Neuronal stem cell (in vitro differentiated cells): ENCODE results near the gene DHX9. TPM values are rescaled to one million over a fixed set of nuclear protein-coding genes. Genes with fewer than 3 reads are reported as not detected.
A peak's percentile ranks its signal among the peaks of the same experiment; 100 is the strongest.

Experiments used
- DNase-seq: peaks from one replicate; pipeline ENCODE4 v3.0.0-alpha.2; 2013; ENCODE audit warnings: low spot score
- H2AFZ ChIP-seq: one replicate; pipeline ENCODE4 v1.6.1; 2013; ENCODE audit warnings: mild to moderate bottlenecking, low read length, inconsistent platforms
- H2AK5ac ChIP-seq: 2 replicates; pipeline ENCODE4 v1.6.1; 2013; ENCODE audit warnings: low read depth, mild to moderate bottlenecking, inconsistent platforms, low read length, moderate library complexity, mixed read lengths
- H2BK120ac ChIP-seq: 2 replicates; pipeline ENCODE4 v1.6.1; 2013; ENCODE audit warnings: low read depth, mild to moderate bottlenecking, inconsistent platforms, low read length, moderate library complexity, mixed read lengths
- H2BK12ac ChIP-seq: one replicate; pipeline ENCODE4 v1.6.1; 2013; ENCODE audit warnings: low read length, inconsistent platforms
- H2BK15ac ChIP-seq: 2 replicates; pipeline ENCODE4 v1.6.1; 2013; ENCODE audit warnings: mild to moderate bottlenecking, low read length, inconsistent platforms, mixed read lengths
- H2BK5ac ChIP-seq: one replicate; pipeline ENCODE4 v1.6.1; 2013; ENCODE audit warnings: inconsistent platforms, mild to moderate bottlenecking, low read length, moderate library complexity
- H3K14ac ChIP-seq: one replicate; pipeline ENCODE4 v1.6.1; 2013; ENCODE audit warnings: low read length, inconsistent platforms
- H3K18ac ChIP-seq: 2 replicates; pipeline ENCODE4 v1.6.1; 2013; ENCODE audit warnings: low read length, inconsistent platforms
- H3K23ac ChIP-seq: 2 replicates; pipeline ENCODE4 v1.6.1; 2013; ENCODE audit warnings: low read depth, mild to moderate bottlenecking, mixed read lengths, low read length, inconsistent platforms; ENCODE audit not compliant: poor library complexity
- H3K27ac ChIP-seq: replicated peaks from 3 replicates; pipeline ENCODE4 v1.5.1; 2013; ENCODE audit warnings: low read length, inconsistent platforms
- H3K27me3 ChIP-seq, 3 experiments: 2 replicates each; pipeline ENCODE4 v1.6.1; 2013; ENCODE audit warnings: low read length in 3 of 3, mild to moderate bottlenecking in 2 of 3, inconsistent platforms in 1 of 3, low read depth in 1 of 3, mixed read lengths in 1 of 3, moderate library complexity in 1 of 3; ENCODE audit not compliant: control insufficient read depth in 3 of 3, insufficient read depth in 3 of 3
- H3K36me3 ChIP-seq, 2 donors: replicated peaks in 1 of 2; 2 replicates each; pipeline ENCODE4 v1.6.1; 2013; ENCODE audit warnings: low read length in 2 of 2; ENCODE audit not compliant: control insufficient read depth in 2 of 2, insufficient read depth in 2 of 2
- H3K4ac ChIP-seq: 2 replicates; pipeline ENCODE4 v1.6.1; 2013; ENCODE audit warnings: inconsistent platforms, mild to moderate bottlenecking, low read length, moderate library complexity
- H3K4me1 ChIP-seq, 2 donors: 1 replicate in 1 of 2; 2 replicates in 1 of 2; pipeline ENCODE4 v1.6.1; 2013; ENCODE audit warnings: low read length in 2 of 2, low read depth in 1 of 2; ENCODE audit not compliant: control insufficient read depth in 2 of 2, insufficient read depth in 1 of 2
- H3K4me2 ChIP-seq: one replicate; pipeline ENCODE4 v1.6.1; 2013; ENCODE audit warnings: mild to moderate bottlenecking, low read length, inconsistent platforms; ENCODE audit not compliant: insufficient read depth, poor library complexity, severe bottlenecking
- H3K4me3 ChIP-seq, 2 donors: 2 replicates each; pipeline ENCODE4 v1.5.1; 2013; ENCODE audit warnings: low read length in 2 of 2, mild to moderate bottlenecking in 2 of 2, inconsistent platforms in 1 of 2, moderate library complexity in 1 of 2
- H3K79me1 ChIP-seq: one replicate; pipeline ENCODE4 v1.6.1; 2013; ENCODE audit warnings: low read depth, mild to moderate bottlenecking, inconsistent platforms, low read length, moderate library complexity
- H3K9ac ChIP-seq: one replicate; pipeline ENCODE4 v1.6.1; 2013; ENCODE audit warnings: mild to moderate bottlenecking, low read depth, low read length, inconsistent platforms; ENCODE audit not compliant: poor library complexity
- H3K9me3 ChIP-seq, 2 donors: replicated peaks in 1 of 2; 2 replicates each; pipeline versions ENCODE3 to v1.6.1; 2013; ENCODE audit warnings: low read length in 2 of 2, mild to moderate bottlenecking in 2 of 2, inconsistent platforms in 1 of 2, low read depth in 1 of 2, mixed read lengths in 1 of 2, moderate library complexity in 1 of 2; ENCODE audit not compliant: control insufficient read depth in 2 of 2, insufficient read depth in 1 of 2
- H4K8ac ChIP-seq: one replicate; pipeline ENCODE4 v1.6.1; 2013; ENCODE audit warnings: low read depth, mild to moderate bottlenecking, inconsistent platforms, low read length, moderate library complexity
- H4K91ac ChIP-seq: one replicate; pipeline ENCODE4 v1.6.1; 2013; ENCODE audit warnings: low read length, low read depth, mild to moderate bottlenecking, inconsistent platforms; ENCODE audit not compliant: poor library complexity
- WGBS, 2 donors: extraction: QIAGEN DNeasy Blood & Tissue Kit; methylation state at CpG; one replicate each; pipeline ENCODE4 v1.1.7; 2013; ENCODE audit warnings: missing lambda C conversion rate in 2 of 2, mixed read lengths in 1 of 2; ENCODE audit not compliant: insufficient read length in 2 of 2, insufficient replicate concordance in 1 of 2; ENCODE audit errors: extremely low coverage in 2 of 2; 5-methylcytosine and 5-hydroxymethylcytosine counted together
- polyA plus RNA-seq, 2 experiments: library from polyadenylated mRNA; stranded (reverse); fragments of 200-250 nt; gene quantifications; one replicate each; pipeline ENCODE4 v1.2.3, GENCODE V29; 2013

DHX9 gene
- polyA plus RNA-seq (2013, experiment 1 of 2) = 73.1 TPM
- polyA plus RNA-seq (2013, experiment 2 of 2) = 71.6 TPM

- peak within 1 kb of the TSS; percentile 84 to 96 for H3K4me3 ChIP-seq
- H4K91ac ChIP-seq = peak within 1 kb of the TSS; percentile 98
- H3K4ac ChIP-seq = peak within 1 kb of the TSS; percentile 96
- H3K18ac ChIP-seq = peak within 1 kb of the TSS; percentile 100
- H2AK5ac ChIP-seq = peak within 1 kb of the TSS; percentile 52
- peak within 1 kb of the TSS; percentile 99 for H2BK5ac ChIP-seq
- no peaks in the 10 kb centered on the region for H3K27me3 ChIP-seq
- no CpG with 5 or more reads among the region's 92 CpGs for WGBS, 2 donors
- H2BK12ac ChIP-seq = no peak within 1 kb of the TSS
- DNase-seq = peak; percentile 95
- peak within 1 kb of the TSS; percentile 83 for H2BK120ac ChIP-seq
- peak within 1 kb of the TSS; percentile 61 for H3K4me2 ChIP-seq
- peaks cover 0 to 13% of the 10 kb centered on the region in 2 donors for H3K9me3 ChIP-seq
- H3K36me3 ChIP-seq = peaks cover 8 to 41% of the 10 kb centered on the region in 2 donors
- H3K14ac ChIP-seq = peak within 1 kb of the TSS; percentile 95
- H2AFZ ChIP-seq = peak within 1 kb of the TSS; percentile 94
- H4K8ac ChIP-seq = no peak within 1 kb of the TSS
- peak within 1 kb of the TSS; percentile 100 for H3K23ac ChIP-seq
- peak within 1 kb of the TSS; percentile 100 for H3K9ac ChIP-seq
- peak within 1 kb of the TSS; percentile 98 for H3K27ac ChIP-seq
- H3K4me1 ChIP-seq = peaks cover 3 to 20% of the 10 kb centered on the region in 2 donors
- H3K79me1 ChIP-seq = peaks cover 4% of the 10 kb centered on the region
- peak within 1 kb of the TSS; percentile 64 for H2BK15ac ChIP-seq
Observed at GRCh38 chr1:182839209-182840066, at the start of gene DHX9. Gene DHX9 (plus strand): TSS chr1:182839347. CDS start chr1:182842567, 3,220 bp downstream.

GRCh38 chr1:182791281-182792179, 47.6 kb upstream of the DHX9 start:
- Histone ChIP-seq H3K27ac (no peak overlapping the region), H2BK120ac (no peak overlapping the region), H3K79me1 (no peaks in the 10 kb centered on the region), H3K27me3 (peaks cover 3 to 44% (median 17%) of the 10 kb centered on the region in 3 experiments), H2AFZ (no peak overlapping the region), H4K91ac (no peak overlapping the region), H3K18ac (no peak overlapping the region), H2BK15ac (no peak overlapping the region), H3K9ac (no peak overlapping the region), H3K4me1 (peaks cover 2% of the 10 kb centered on the region in 2 donors), H2BK12ac (no peak overlapping the region), H3K9me3 (no peaks in the 10 kb centered on the region), H2BK5ac (no peak overlapping the region), H3K4me2 (no peak overlapping the region), H2AK5ac (no peak overlapping the region), H3K4ac (no peak overlapping the region), H3K14ac (no peak overlapping the region), H3K23ac (no peak overlapping the region), H3K4me3 (no peak overlapping the region), H4K8ac (no peak overlapping the region), H3K36me3 (no peaks in the 10 kb centered on the region)
- 100% methylated on average over 2 of the region's 8 CpGs; no CpG with 5 or more reads in 1 of the 2 donors for WGBS, 2 donors
- DNase-seq = no peak

- Histone ChIP-seq H3K79me1 (no peaks in the 10 kb centered on the region), H4K91ac (no peak overlapping the region), H2BK15ac (no peak overlapping the region), H3K14ac (no peak overlapping the region), H3K9me3 (no peaks in the 10 kb centered on the region), H3K4me2 (no peak overlapping the region), H3K4ac (no peak overlapping the region), H3K27ac (no peak overlapping the region), H3K23ac (no peak overlapping the region), H2AFZ (no peak overlapping the region), H4K8ac (no peak overlapping the region), H3K18ac (no peak overlapping the region), H2BK12ac (no peak overlapping the region), H3K36me3 (no peaks in the 10 kb centered on the region), H3K27me3 (peaks cover 3 to 21% (median 9%) of the 10 kb centered on the region in 3 experiments), H2BK120ac (no peak overlapping the region), H3K4me3 (no peak overlapping the region), H3K9ac (no peak overlapping the region), H3K4me1 (peaks cover 0 to 2% of the 10 kb centered on the region in 2 donors), H2AK5ac (no peak overlapping the region), H2BK5ac (no peak overlapping the region)
- DNase-seq = no peak
- WGBS, 2 donors = no CpG with 5 or more reads among the region's 2 CpGs
Observed at GRCh38 chr1:182794091-182794490, 45.1 kb upstream of the DHX9 start.
